Activated CD8-positive, alpha-beta memory T cell treated with anti-CD3 and anti-CD28 coated beads for 48 hours (primary cell): Measurements from ENCODE around the gene TJP2.
"Not testable (repeated sequence)": the region's sequence is repeated elsewhere in the genome, so short reads cannot be mapped to it uniquely, and the experiment has no call there.

ENCODE experiments used
- DNase-seq, 3 experiments: peaks; one replicate each; pipeline ENCODE4 v3.0.0-alpha.2; 2020; ENCODE audit warnings: low read depth in 2 of 3, low spot score in 2 of 3

Gene TJP2

DNA sequence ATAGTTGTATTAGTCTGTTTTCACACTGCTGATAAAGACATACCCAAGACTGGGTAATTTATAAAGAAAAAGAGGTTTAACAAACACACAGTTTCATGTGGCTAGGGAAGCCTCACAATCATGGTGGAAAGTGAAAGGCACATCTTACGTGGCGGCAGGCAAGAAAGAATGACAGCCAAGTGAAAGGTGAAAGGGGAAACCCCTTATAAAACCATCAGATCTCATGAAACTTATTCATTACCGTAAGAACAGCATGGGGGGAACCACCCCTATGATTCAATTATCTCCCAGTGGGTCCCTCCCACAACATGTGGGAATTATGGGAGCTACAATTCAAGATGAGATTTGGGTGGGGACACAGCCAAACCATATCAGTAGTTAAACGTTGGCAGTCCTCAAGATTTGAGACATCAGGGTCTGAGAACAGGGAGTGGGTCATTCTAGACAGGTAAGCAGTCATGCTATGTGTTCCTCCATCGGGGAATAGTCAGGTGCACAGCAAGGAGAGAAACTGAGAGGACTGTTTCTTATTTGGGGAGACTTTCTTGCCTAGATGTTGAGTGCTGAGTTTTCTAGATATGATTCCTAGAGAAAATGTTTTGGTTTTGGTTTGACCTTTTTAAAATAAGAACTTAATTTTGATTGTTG, 105.1 kb downstream of the TJP2 start:
- DNase-seq = no peak

DNA sequence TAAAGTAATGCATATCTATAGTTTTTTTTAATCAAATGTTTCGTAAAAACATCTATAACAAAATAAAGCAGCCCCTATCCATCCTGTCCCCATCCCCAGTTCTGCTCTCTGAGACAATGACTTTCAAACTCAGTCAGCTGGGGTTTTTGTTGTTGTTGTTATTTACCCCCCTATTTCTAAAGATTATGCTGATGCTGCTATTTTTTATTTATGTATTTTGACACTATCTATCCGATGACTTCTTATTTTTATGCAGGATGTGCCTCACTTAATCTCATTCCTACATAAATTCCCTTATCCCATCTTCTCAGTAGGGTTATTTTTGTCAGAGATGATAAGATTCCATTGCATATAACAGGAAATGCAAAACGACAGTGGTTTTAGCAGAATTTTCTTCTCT, 105.7 kb downstream of the TJP2 start:
- DNase-seq = no peak

DNA sequence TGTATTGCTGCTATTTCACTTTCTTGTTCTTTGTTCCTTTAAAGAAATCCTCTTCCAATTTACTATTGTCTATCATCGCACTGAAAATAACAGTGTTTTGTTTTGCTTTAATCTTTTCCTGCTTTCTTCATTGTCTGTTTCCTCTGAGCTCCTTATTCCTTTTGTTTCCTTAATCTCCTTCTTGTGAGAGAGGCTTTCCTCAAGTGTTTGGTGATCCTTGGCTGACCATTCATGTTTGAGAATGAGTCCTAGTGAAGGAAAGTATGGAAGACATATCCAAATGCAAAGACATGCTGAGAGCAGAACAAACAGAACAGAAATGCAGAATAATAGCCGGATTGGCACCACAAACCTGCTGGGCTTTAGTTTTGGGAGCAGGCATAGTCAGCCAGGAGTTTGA, 108.9 kb downstream of the TJP2 start:
- no peak for DNase-seq

DNA sequence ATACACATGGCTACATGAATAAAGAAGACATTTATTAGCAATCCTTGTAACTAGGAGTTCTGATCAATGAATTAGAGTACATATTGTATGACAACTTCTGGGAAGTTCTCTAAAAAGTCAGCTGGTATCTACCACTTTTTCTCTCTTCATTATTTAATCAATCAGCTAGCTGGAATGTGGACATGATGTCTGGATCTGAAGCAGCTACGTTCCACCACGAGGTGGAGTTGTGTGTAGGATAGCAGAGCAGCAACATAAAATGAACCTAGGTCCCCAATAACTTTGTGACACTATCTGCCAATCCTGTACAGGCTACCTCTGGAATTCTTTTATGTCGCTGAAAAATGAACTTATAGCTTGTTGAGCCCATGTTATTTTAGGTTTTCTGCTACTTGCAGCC, 118.0 kb downstream of the TJP2 start:
- DNase-seq = no peak

DNA sequence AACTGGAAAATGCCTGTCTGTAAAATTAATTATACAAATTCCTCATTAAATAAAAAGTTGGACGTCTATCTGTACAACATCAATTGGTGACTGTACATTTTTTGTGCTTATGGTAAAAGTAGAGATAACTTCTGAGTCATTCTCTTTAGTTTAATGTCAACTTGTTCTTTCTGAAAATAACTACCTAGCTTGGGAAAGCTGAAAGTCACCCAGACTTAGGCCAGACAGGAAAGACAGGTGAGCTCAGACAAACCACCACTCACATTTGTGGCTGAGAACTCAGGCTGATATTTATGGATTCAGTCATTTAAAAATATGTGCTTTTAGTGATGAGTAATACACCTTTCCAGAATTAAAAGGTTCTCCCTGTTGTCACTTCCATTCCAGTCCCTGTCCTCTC, 119.1 kb downstream of the TJP2 start:
- no peak for DNase-seq

DNA sequence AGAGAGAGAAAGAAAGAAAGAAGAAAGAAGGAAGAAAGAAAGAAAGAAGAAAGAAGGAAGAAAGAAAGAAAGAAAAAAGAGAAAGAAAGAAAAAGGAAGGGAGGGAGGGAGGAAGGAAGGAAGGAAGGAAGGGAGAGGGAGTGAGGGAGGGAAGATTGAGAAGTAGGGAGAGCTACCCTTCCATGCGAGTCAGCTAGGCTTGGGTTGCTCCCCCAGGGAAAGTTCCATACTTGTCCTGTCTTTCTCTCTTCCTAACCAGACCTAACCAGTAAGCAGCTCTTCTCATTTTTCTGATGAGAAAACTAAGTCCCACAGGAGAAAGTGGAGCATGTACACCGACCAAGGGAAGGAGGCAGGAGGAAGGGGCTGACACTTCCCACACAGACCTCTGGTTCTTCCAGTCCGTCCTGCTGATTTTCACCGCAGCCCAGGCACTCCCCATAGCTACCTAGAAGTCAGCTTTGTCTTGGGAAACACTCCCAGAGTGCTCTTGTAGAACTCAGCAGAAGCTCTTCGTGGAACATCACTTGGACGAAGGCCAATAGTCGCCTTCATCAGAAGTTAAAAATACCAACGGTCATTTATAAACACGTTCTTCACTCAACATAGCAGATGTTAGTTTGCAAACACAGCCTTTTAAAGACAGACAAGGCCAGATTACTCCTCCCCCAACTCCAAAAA, 121.9 kb downstream of the TJP2 start:
- no peak for DNase-seq

DNA sequence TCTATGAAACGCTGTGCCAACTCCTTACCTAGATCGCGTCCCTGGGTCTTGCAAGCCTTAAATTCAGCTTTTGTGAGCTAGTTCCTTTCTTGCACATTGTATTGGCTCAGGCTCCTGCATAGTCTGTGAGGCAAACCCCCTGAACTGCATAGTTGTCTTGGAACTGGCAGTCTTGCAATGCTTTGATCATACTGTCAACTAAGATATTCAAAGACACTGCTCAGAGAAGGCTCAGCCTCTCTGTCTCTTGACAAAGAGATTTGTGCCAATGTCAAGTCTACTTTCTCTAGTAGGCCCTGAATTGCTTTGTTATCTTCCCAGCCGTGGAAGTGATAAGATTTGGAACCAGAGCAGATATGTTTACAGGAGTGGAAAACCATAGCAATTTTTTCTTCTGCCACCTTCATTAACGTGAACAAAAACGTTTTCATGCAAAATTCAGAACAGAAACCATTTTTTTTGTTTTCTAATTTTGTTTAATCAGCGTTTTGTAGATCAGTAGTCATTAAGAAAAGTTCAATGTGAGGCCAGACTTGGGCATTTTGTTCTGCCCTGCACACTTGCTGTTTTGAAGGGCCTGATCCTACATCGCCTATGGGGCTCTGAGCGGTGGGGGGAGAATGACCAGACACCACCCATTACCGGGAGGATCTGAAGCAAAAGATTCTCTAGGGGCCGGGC, 123.4 kb downstream of the TJP2 start:
- no peak for DNase-seq

DNA sequence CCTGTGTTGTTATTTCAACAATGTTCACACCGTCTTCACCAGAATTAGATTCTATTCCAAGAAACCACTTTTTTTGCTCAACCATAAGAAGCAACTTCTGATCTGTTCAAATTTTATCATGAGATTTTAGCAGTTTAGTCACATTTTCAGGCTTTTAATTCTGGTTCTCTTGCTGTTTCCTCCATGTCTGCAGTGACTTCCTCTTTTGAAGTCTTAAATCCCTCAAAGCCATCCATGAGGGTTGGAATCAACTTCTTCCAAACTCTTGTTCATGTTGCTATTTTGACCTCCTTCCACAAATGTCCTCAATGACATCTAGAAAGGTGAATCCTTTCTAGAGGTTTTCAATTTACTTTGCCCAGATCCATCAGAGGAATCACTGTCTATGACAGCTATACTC, 125.2 kb downstream of the TJP2 start:
- no peak for DNase-seq

DNA sequence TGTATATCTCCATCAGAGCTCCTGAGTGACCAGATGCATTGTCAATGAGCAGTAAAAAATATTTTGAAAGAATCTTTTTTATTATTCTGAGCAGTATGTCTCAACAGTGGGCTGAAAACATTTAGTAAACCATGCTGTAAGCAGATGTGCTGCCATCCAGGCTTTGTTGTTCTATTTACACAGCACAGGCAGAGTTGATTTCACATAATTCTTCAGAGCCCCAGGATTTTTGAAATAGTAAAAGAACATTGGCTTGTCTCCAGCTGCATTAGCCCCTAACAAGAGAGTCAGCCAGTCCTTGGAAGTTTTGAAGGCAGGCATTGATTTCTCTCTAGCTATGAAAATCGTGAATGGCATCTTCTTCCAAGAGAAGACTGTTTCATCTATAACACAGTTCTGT, 125.7 kb downstream of the TJP2 start:
- DNase-seq = no peak

DNA sequence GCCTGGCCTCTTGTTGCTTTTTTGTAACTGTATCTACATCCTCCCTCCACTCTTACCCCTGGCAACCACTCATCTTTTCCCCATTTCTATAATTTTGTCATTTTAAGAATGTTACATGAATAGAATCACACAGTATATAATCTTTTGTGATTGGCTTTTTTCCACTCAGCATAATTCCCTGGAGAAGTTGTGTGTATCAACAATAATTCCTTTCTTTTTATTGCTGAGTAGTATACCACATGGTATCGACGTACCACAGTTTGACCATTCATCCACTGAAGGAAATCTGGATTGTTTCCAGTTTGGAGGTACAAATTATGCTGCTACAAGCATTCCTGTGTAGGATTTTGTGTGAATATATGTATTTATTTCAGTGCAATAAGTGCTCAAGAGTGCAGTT, 129.3 kb downstream of the TJP2 start:
- no peak for DNase-seq

DNA sequence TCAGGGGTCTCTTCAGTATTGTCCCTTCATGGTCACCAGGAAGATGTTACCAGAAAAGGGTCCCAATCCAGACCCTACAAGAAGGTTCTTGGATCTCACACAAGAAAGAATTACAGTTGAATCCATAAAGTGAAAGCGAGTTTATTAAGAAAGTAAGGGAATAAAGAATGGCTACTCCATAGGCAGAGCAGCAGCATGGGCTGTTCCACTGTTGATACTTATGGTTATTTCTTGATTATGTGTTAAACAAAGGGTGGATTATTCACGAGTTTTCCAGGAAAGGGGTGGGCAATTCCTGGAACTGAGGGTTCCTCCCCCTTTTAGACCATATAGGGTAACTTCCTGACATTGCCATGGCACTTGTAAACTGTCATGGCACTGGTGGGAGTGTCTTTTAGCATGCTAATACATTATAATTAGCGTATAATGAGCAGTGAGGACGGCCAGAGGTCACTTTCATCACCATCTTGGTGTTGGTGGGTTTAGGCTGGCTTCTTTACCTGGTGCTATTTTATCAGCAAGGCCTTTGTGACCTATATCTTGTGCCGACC, 132.9 kb downstream of the TJP2 start:
- not testable (repeated sequence) for DNase-seq

DNA sequence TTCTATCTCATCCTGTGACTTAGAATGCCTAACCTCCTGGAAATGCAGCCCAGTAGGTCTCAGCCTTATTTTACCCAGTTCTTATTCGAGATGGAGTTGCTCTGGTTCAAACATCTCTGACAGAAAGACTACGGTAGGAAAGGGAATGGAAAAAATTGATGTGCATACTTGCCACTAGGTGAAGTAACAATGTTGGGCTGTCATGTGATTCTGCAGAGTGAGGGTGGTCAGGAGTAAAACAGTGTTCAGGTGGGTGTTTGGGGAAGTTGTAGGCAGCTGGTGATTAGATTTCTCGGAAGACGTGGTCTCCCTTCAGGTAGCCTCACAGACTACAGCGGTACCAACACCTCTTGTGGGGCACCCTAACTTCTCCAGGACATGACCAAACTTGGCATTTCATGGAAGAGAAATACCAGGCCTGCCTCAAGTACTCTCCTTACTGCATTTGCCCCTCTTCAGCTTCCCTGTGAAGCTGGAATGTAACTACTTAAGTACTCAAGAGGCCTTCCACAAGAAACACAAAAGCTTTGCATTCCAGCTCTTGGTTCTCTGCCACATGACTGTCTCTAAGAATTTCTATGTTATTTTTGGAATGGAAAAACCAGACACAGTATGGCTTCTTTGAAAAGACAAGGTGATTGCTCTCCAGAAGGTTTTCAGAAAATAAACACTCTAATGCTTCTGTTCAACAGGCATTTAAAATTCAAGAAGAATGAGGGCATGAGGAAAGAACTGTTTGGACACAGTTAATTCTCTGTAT, 133.5 kb downstream of the TJP2 start:
- DNase-seq = no peak

DNA sequence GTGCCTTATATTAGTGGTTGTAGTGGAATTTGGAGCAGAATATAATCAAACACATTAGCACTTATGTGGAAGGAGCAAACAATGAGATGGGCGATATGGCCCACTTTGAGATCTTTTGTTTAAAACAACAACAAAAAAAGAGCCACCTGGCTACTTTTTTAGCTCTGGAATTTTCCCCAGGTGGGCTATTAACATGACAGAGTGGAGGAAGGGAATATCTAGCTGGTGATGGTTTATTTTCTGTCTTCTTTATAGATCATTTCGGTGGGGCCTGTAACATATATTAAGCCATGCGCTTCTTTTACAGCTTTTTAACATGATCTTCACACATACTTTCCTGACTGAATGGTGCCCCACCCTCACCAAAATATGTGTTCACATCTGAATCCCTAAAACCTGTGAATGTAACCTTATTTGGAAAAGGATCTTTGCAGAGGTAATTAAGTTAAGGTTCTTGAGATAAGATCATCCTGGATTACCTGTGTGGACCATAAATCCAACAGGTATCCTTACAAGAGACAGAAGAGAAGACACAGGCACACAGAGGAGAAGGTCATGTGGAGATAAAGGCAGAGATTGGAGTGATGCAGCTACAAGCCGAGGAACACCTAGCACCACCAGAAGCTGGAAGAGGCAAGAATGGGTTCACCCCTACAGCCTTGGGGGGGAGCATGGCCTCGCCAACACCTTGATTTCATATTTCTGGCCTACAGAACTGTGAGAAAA, 134.3 kb downstream of the TJP2 start:
- DNase-seq = no peak

DNA sequence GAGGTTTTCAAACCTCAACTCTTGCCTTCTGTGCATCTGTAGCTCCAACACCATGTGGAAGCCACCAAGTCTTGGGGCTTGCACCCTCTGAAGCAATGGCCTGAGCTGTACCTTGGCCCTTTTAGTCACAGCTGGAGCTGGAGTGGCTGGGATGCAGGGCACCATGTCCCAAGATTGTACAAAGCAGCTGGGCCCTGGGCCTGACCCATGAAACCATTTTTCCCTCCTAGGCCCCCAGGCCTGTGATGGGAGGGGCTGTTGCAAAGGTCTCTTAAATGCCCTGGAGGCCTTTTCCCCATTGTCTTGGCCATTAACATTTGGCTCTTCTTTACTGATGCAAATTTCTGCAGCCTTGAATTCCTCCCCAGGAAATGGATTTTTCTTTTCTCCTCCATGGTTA, 139.1 kb downstream of the TJP2 start:
- no peak for DNase-seq

DNA sequence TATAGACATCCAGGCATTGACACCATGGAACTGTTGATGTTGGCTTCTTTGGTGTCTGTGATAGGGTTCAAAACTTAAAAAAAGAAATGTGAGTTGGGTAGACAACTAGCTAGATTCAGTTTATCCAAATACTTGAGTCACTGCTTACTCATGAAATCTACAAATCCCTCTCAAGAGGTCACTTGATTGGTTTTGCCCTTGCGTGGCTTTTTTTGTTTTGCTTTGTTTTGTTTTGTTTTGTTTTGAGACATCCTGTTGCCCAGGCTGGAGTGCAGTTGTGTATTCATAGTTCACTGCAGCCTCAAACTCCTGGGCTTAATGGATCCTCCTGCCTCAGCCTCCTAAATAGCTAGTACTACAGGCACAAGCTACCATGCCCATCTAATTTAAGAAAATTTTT, 140.5 kb downstream of the TJP2 start:
- DNase-seq = no peak

DNA sequence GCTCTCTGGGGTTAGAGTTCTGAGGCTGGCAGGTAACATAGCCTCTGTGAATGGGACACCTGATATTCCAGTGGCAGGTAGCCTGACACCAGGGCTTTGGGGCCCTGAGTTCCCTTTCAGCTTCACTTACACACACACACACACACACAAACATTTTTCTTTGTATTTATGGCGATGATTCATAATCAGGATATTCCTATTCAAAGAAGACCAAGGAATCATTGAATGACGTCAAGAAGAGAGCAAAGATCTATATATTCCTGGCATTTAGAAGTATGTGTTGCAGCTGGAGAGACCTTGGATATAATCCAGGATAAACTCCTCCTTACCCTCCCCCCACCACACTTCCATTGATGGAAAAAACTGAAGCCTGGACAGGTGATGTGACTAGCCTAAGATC, 143.0 kb downstream of the TJP2 start:
- DNase-seq = no peak

DNA sequence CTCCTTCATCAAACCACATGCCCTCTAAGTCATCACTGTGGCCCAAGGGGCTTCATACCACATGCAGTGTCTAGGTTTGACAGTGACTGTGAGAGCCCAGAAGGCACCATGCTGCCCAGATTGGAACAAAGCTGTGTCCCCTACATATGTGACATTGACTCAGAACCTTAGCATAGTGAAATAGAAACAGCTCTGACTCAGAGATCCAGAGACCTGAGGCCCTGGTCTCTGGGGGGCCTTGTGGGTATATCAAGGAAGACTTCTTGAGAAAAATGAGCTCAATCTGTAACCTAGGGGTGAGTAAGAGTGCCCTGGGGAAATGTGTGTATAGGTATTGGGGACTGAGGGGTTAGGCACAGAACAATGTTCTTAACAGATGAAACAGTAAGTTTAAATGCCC, 143.8 kb downstream of the TJP2 start:
- no peak for DNase-seq

DNA sequence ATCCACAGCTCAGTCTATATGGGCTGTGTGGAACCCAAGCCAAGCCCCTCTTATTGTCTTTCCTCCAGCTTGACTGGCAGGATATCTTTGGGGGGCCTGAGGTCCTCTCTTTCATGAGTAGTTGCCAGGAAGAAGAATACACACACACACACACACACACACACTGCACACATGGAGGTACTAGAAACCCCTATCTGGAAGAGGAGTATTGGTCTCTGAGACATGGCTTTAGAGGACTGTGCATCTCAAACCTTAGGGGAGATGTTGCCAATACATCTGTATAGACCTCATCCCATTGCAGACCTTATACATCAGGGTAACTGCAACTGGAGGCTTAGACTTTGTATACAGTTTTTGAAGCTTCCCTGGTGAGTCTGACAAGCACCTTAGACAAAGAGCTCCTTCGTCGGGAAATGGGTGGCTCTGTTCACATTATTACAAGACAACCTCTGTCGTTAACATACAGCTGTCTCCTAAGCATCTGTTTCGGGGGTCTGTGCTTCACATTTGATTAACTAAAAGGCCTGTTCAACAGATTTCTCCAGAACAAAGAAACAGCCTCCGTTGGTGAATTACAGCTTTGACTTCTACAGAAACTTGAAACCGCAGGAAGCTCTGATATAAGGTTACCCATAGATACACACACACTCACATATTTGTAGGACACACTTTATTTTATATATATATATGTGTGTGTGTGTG, 145.4 kb downstream of the TJP2 start:
- no peak for DNase-seq

DNA sequence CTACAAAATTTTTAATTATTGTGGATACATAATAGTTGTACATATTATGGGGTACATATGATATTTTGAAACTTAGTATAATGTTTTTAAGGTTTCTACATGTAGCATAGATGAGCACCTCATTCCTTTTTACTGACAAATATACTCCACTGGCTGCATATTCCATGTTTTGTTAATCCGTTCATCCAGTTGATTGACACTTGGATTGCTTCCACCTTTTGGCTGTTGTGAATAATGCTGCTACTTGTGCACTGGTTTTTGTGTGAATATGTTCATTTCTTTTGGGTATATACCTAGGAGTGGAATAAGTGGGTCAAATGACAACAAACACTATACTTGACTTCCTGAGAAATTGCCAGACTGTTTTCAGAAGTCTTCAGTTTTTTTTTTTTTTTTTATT, 148.2 kb downstream of the TJP2 start:
- no peak for DNase-seq

DNA sequence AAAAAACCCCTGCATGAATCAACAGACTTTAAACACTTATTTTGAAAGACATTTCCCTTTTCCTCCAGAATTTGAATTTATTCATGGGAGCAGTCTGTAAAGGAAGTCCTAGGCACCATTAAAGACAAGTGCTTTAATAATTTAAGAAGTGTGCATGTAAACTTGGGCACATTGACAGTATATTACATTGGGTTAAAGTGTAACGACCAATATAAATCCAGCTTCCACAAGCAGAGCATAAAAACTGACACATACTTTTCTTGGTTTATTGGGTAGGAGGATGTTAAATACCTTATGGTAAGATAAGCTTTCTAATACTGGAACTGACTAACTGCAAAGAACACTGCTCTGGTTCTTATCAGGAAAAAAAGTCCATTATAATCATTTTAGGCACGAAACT, 149.8 kb downstream of the TJP2 start:
- DNase-seq = no peak
